HepG2 (cell line): ENCODE data around the gene NFATC2. TPM values are rescaled to one million over a fixed set of nuclear protein-coding genes. Genes with fewer than 3 reads are reported as not detected.

ENCODE experiments used
- ADNP ChIP-seq: sonication (generic); formaldehyde crosslinking; IDR thresholded peaks from 2 replicates; pipeline ENCODE4 v1.4.0; 2020; ENCODE audit warnings: missing genetic modification reagents
- CBX5 ChIP-seq: sonication (generic); formaldehyde crosslinking; IDR thresholded peaks from 2 replicates; pipeline ENCODE4 v1.4.0; 2020; ENCODE audit warnings: missing genetic modification reagents, borderline replicate concordance
- GATAD1 ChIP-seq: IDR thresholded peaks from 2 replicates; pipeline ENCODE4 v1.6.1; 2016; ENCODE audit warnings: missing genetic modification reagents, missing compliant biosample characterization
- HOXD1 ChIP-seq: sonication (generic); formaldehyde crosslinking; IDR thresholded peaks from 2 replicates; pipeline ENCODE4 v1.5.0; 2020; ENCODE audit warnings: missing genetic modification reagents
- JUN ChIP-seq: sonication (generic); formaldehyde crosslinking; IDR thresholded peaks from 2 replicates; pipeline ENCODE4 v1.4.0; 2020; ENCODE audit warnings: mild to moderate bottlenecking, missing genetic modification reagents
- MLLT10 ChIP-seq: sonication (generic); formaldehyde crosslinking; IDR thresholded peaks from 2 replicates; pipeline ENCODE4 v1.4.0; 2020; ENCODE audit warnings: missing genetic modification reagents
- MTA1 ChIP-seq: sonication (generic); formaldehyde crosslinking; IDR thresholded peaks from 2 replicates; pipeline ENCODE4 v1.4.0; 2020; ENCODE audit warnings: missing genetic modification reagents, mild to moderate bottlenecking, borderline replicate concordance
- NFATC3 ChIP-seq: sonication (generic); formaldehyde crosslinking; IDR thresholded peaks from 2 replicates; pipeline ENCODE4 v1.5.1; 2020; ENCODE audit warnings: mild to moderate bottlenecking, missing genetic modification reagents
- PPARG ChIP-seq: conservative IDR thresholded peaks from 2 replicates; pipeline ENCODE4 v1.6.1; 2016; ENCODE audit warnings: missing biosample characterization, missing genetic modification reagents
- RCOR2 ChIP-seq: IDR thresholded peaks from 2 replicates; pipeline ENCODE4 v1.6.1; 2016; ENCODE audit warnings: missing biosample characterization, missing genetic modification reagents
- TAF1 ChIP-seq: sonication (generic); formaldehyde crosslinking; IDR thresholded peaks from 2 replicates; pipeline ENCODE4 v1.4.0; 2020; ENCODE audit warnings: missing genetic modification reagents
- ZKSCAN5 ChIP-seq: sonication (generic); formaldehyde crosslinking; IDR thresholded peaks from 2 replicates; pipeline ENCODE4 v1.5.1; 2020; ENCODE audit warnings: mild to moderate bottlenecking, missing genetic modification reagents
- ZNF205 ChIP-seq: IDR thresholded peaks from 2 replicates; pipeline ENCODE4 v1.6.1; 2018; ENCODE audit warnings: missing biosample characterization, missing genetic modification reagents
- ZNF333 ChIP-seq: sonication (generic); formaldehyde crosslinking; IDR thresholded peaks from 2 replicates; pipeline ENCODE4 v1.4.0; 2020; ENCODE audit warnings: mild to moderate bottlenecking, missing genetic modification reagents, borderline replicate concordance
- ZNF343 ChIP-seq: sonication (generic); formaldehyde crosslinking; IDR thresholded peaks from 2 replicates; pipeline ENCODE4 v1.4.0; 2020; ENCODE audit warnings: mild to moderate bottlenecking, missing genetic modification reagents
- ZNF350 ChIP-seq: sonication (generic); formaldehyde crosslinking; IDR thresholded peaks from 2 replicates; pipeline ENCODE4 v1.4.0; 2020; ENCODE audit warnings: mild to moderate bottlenecking, low read depth, missing genetic modification reagents, borderline replicate concordance
- ZNF550 ChIP-seq: sonication (generic); formaldehyde crosslinking; IDR thresholded peaks from 2 replicates; pipeline ENCODE4 v1.4.0; 2020; ENCODE audit warnings: mild to moderate bottlenecking, missing genetic modification reagents, borderline replicate concordance
- ZNF615 ChIP-seq: sonication (generic); formaldehyde crosslinking; IDR thresholded peaks from 2 replicates; pipeline ENCODE4 v1.5.0; 2020; ENCODE audit warnings: mild to moderate bottlenecking, missing genetic modification reagents, borderline replicate concordance
- ZNF619 ChIP-seq: sonication (generic); formaldehyde crosslinking; IDR thresholded peaks from 2 replicates; pipeline ENCODE4 v1.4.0; 2020; ENCODE audit warnings: mild to moderate bottlenecking, missing genetic modification reagents
- ZNF704 ChIP-seq: sonication (generic); formaldehyde crosslinking; IDR thresholded peaks from 2 replicates; pipeline ENCODE4 v1.8.1; 2023; ENCODE audit warnings: mild to moderate bottlenecking, inconsistent platforms, moderate library complexity, missing genetic modification reagents, borderline replicate concordance
- polyA plus RNA-seq, 8 experiments: library from polyadenylated mRNA; depleted of rRNA in 3 of 8; stranded (reverse) in 7 of 8; unstranded in 1 of 8; fragments of >200 nt; fragmentation: Illumina TruSeq in 4 of 8; extraction: Trizol in 4 of 8; gene quantifications; 2 replicates each; pipeline versions ENCODE4 v1.2.1 to v1.2.3, GENCODE V29; 2011 to 2016; ENCODE audit warnings: low read depth in 4 of 8, missing spikeins in 1 of 8, mixed read lengths in 1 of 8; ENCODE audit not compliant: insufficient read depth in 1 of 8
- total RNA-seq, 5 experiments: library from RNA; depleted of rRNA; stranded (reverse); fragments of >200 nt; fragmentation: Illumina TruSeq; extraction: Trizol; gene quantifications; 2 replicates each; pipeline ENCODE4 v1.2.3, GENCODE V29; 2016; ENCODE audit warnings: low read depth in 1 of 5
- TF ChIP-seq, protein P1 (sequence below): sonication (generic); formaldehyde crosslinking; conservative IDR thresholded peaks from 2 replicates; pipeline ENCODE4 v1.4.0; 2020; ENCODE audit warnings: missing genetic modification reagents
- TF ChIP-seq, protein P2 (sequence below): IDR thresholded peaks from 2 replicates; pipeline ENCODE4 v1.6.1; 2018; ENCODE audit warnings: missing genetic modification reagents, mild to moderate bottlenecking, missing compliant biosample characterization
- TF ChIP-seq, protein P3 (sequence below), 2 experiments: fragments of 450-650 bp in 1 of 2; sonication (generic) in 1 of 2; formaldehyde crosslinking; IDR thresholded peaks; 2 replicates each; pipeline versions ENCODE4 v1.5.0 to v1.8.0; 2020 to 2022; ENCODE audit warnings: mild to moderate bottlenecking in 1 of 2, missing genetic modification reagents in 1 of 2
- TF ChIP-seq, protein P4 (sequence below): sonication (generic); formaldehyde crosslinking; IDR thresholded peaks from 2 replicates; pipeline ENCODE4; 2020; ENCODE audit warnings: missing genetic modification reagents, mild to moderate bottlenecking, borderline replicate concordance

NFATC2 gene
- total and polyA plus RNA-seq, 2 of the 13 experiments (the other 11 are each of a cell fraction or from before 2014, with no cell fraction given), result 1.9 to 3.3 TPM

DNA sequence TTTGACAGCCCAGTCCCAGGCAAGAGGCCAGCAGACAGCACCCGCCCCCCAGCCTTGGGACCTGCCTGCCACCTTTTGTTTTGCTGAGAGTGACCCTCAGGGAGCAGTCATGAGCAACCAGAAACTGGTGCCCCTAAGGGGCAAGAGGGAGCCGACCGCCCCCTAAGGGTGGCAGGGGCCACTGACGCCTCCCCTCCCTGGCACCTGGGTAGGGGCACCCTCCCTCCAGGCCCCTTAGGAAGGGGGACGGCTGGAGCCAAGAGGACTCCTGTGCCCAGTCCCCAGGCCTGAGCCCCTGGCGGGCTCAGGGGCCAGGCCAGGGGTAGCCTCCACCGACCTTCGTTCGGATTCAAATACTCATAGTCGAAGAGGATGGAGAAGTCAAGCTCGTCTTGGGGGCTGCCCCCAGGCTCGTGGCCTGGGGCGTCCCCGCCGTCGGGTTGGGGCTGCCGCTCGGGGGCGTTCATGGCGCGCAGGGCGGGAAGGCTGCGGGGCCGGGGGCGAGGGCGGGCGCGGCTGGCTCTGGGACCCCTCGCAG is 417 bp downstream of the NFATC2 start (continued):
- TF ChIP-seq ZNF350 (CRISPR knock-in tag) (peak; percentile 69; the same call in 1 of the 2 replicates), CBX5 (CRISPR knock-in tag) (0 out of 2 replicates have a peak, but pooled peaks have one; percentile 13), JUN (CRISPR knock-in tag) (no peak), HOXD1 (CRISPR knock-in tag) (no peak), ZNF333 (CRISPR knock-in tag) (peak; percentile 20; the same call in 1 of the 2 replicates), MTA1 (CRISPR knock-in tag) (no peak), ZNF619 (CRISPR knock-in tag) (0 out of 2 replicates have a peak, but pooled peaks have one; percentile 68), MLLT10 (CRISPR knock-in tag) (no peak), ADNP (0 out of 2 replicates have a peak, but pooled peaks have one; percentile 56), ZNF615 (CRISPR knock-in tag) (no peak), ZKSCAN5 (0 out of 2 replicates have a peak, but pooled peaks have one; percentile 57), RCOR2 (no peak), ZNF550 (CRISPR knock-in tag) (0 out of 2 replicates have a peak, but pooled peaks have one; percentile 66), ZNF343 (CRISPR knock-in tag) (no peak), ZNF704 (CRISPR knock-in tag) (no peak), TAF1 (CRISPR knock-in tag) (0 out of 2 replicates have a peak, but pooled peaks have one; percentile 1), NFATC3 (CRISPR knock-in tag) (no peak), GATAD1 (CRISPR knock-in tag) (peak; percentile 17; the same call in 1 of the 2 replicates), PPARG (CRISPR knock-in tag) (no peak), ZNF205 (CRISPR knock-in tag) (no peak)
- TF ChIP-seq, protein P1, sequence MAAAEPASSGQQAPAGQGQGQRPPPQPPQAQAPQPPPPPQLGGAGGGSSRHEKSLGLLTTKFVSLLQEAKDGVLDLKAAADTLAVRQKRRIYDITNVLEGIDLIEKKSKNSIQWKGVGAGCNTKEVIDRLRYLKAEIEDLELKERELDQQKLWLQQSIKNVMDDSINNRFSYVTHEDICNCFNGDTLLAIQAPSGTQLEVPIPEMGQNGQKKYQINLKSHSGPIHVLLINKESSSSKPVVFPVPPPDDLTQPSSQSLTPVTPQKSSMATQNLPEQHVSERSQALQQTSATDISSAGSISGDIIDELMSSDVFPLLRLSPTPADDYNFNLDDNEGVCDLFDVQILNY, result no peak
- TF ChIP-seq, protein P2, sequence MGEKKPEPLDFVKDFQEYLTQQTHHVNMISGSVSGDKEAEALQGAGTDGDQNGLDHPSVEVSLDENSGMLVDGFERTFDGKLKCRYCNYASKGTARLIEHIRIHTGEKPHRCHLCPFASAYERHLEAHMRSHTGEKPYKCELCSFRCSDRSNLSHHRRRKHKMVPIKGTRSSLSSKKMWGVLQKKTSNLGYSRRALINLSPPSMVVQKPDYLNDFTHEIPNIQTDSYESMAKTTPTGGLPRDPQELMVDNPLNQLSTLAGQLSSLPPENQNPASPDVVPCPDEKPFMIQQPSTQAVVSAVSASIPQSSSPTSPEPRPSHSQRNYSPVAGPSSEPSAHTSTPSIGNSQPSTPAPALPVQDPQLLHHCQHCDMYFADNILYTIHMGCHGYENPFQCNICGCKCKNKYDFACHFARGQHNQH, result no peak
- TF ChIP-seq, protein P3, sequence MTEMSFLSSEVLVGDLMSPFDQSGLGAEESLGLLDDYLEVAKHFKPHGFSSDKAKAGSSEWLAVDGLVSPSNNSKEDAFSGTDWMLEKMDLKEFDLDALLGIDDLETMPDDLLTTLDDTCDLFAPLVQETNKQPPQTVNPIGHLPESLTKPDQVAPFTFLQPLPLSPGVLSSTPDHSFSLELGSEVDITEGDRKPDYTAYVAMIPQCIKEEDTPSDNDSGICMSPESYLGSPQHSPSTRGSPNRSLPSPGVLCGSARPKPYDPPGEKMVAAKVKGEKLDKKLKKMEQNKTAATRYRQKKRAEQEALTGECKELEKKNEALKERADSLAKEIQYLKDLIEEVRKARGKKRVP (CRISPR knock-in tag; IDR thresholded peaks at IDR 0.05), result no peak
- TF ChIP-seq, protein P4, sequence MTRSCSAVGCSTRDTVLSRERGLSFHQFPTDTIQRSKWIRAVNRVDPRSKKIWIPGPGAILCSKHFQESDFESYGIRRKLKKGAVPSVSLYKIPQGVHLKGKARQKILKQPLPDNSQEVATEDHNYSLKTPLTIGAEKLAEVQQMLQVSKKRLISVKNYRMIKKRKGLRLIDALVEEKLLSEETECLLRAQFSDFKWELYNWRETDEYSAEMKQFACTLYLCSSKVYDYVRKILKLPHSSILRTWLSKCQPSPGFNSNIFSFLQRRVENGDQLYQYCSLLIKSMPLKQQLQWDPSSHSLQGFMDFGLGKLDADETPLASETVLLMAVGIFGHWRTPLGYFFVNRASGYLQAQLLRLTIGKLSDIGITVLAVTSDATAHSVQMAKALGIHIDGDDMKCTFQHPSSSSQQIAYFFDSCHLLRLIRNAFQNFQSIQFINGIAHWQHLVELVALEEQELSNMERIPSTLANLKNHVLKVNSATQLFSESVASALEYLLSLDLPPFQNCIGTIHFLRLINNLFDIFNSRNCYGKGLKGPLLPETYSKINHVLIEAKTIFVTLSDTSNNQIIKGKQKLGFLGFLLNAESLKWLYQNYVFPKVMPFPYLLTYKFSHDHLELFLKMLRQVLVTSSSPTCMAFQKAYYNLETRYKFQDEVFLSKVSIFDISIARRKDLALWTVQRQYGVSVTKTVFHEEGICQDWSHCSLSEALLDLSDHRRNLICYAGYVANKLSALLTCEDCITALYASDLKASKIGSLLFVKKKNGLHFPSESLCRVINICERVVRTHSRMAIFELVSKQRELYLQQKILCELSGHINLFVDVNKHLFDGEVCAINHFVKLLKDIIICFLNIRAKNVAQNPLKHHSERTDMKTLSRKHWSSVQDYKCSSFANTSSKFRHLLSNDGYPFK, result peak; percentile 17; the same call in 1 of the 2 replicates
